ENCODE measurements around the gene NME5. TPM values are rescaled to one million over a fixed set of nuclear protein-coding genes. Genes with fewer than 3 reads are reported as not detected.
A peak's percentile ranks its signal among the peaks of the same experiment; 100 is the strongest.

NME5 gene
- total and polyA plus RNA-seq, 2 of the 13 experiments (the other 11 are each of a cell fraction or from before 2014, with no cell fraction given) = 0.18 TPM; not detected in 1

- TF ChIP-seq ERF (CRISPR knock-in tag; IDR thresholded peaks at IDR 0.05) = no peak
- no peak for TF ChIP-seq ZNF263 (CRISPR knock-in tag; IDR thresholded peaks at IDR 0.05)
- TF ChIP-seq AGO1 (IDR thresholded peaks at IDR 0.05; ENCODE audit: low read depth, low read length, poor library complexity, severe bottlenecking) = no peak
- TF ChIP-seq ZNF280B (CRISPR knock-in tag; IDR thresholded peaks at IDR 0.05; ENCODE audit: borderline replicate concordance) = no peak
- TF ChIP-seq ZFP90 (CRISPR knock-in tag; IDR thresholded peaks at IDR 0.05; ENCODE audit: borderline replicate concordance) = 0 out of 2 replicates have a peak, but pooled peaks have one; percentile 22
- peak; percentile 95 for TF ChIP-seq NR2F2 (IDR thresholded peaks at IDR 0.05; ENCODE audit: borderline replicate concordance, low read depth)
- no peak for TF ChIP-seq SCMH1 (CRISPR knock-in tag; IDR thresholded peaks at IDR 0.05; ENCODE audit: borderline replicate concordance)
- TF ChIP-seq GTF2F1 (IDR thresholded peaks at IDR 0.05; ENCODE audit: low read length) = no peak
- peak; percentile 60; the same call in 1 of the 2 replicates for TF ChIP-seq MTA1 (CRISPR knock-in tag; IDR thresholded peaks at IDR 0.05; ENCODE audit: borderline replicate concordance)
- TF ChIP-seq POLR2AphosphoS2 (IDR thresholded peaks at IDR 0.05; ENCODE audit: low read depth, low read length) = no peak
- TF ChIP-seq ZBTB20 (CRISPR knock-in tag; IDR thresholded peaks at IDR 0.05; ENCODE audit: borderline replicate concordance, low read depth) = no peak
- no peak for TF ChIP-seq REL (CRISPR knock-in tag; conservative IDR thresholded peaks at IDR 0.05)
- TF ChIP-seq GMEB2 (CRISPR knock-in tag; IDR thresholded peaks at IDR 0.05; ENCODE audit: low read depth) = no peak
- TF ChIP-seq ZNF549 (CRISPR knock-in tag; IDR thresholded peaks at IDR 0.05) = no peak
- TF ChIP-seq SSRP1 (CRISPR knock-in tag; IDR thresholded peaks at IDR 0.05) = no peak
- no peak for TF ChIP-seq FOXM1 (CRISPR knock-in tag; IDR thresholded peaks at IDR 0.05)
- peak; percentile 41; the same call in 1 of the 2 replicates for TF ChIP-seq ZNF747 (CRISPR knock-in tag; IDR thresholded peaks at IDR 0.05; ENCODE audit: borderline replicate concordance)
- TF ChIP-seq NR2F1 (CRISPR knock-in tag; IDR thresholded peaks at IDR 0.05) = peak; percentile 51 to 65; a peak in 3 of 4 replicates
- peak; percentile 81 for TF ChIP-seq HDAC2 (CRISPR knock-in tag; IDR thresholded peaks at IDR 0.05)
- peak; percentile 67; the same call in 1 of the 2 replicates for TF ChIP-seq TBX2 (CRISPR knock-in tag; IDR thresholded peaks at IDR 0.05; ENCODE audit: borderline replicate concordance)
- no peak for TF ChIP-seq BRCA1 (CRISPR knock-in tag; IDR thresholded peaks at IDR 0.05)
- no peak; the same call in 1 of the 2 replicates for TF ChIP-seq ZBTB43 (CRISPR knock-in tag; conservative IDR thresholded peaks at IDR 0.05)
- TF ChIP-seq SOX13 (IDR thresholded peaks at IDR 0.05) = peak; percentile 54; the same call in 1 of the 2 replicates
- peak in 1 of 2 experiments; percentile 86; a peak in 2 of 4 replicates for TF ChIP-seq SOX13 (CRISPR knock-in tag; conservative IDR thresholded peaks at IDR 0.05 in 1 of 2, IDR thresholded peaks at IDR 0.05 in 1 of 2)
- no peak for TF ChIP-seq ZNF746 (CRISPR knock-in tag; IDR thresholded peaks at IDR 0.05)
- no peak for TF ChIP-seq ATF1 (CRISPR knock-in tag; IDR thresholded peaks at IDR 0.05)
- 0 out of 2 replicates have a peak, but pooled peaks have one; percentile 34 for TF ChIP-seq MEIS2 (CRISPR knock-in tag; IDR thresholded peaks at IDR 0.05)
These were observed 43.9 kb downstream of the NME5 start (continued) for GRCh38 chr5:138095100-138095907.
